Amniotic epithelial cell (primary cell): ENCODE measurements around the gene PTPRM.

Experiments used
- DNase-seq: peaks from one replicate; pipeline ENCODE4 v3.0.0-alpha.2; 2010; ENCODE audit warnings: low read depth

PTPRM gene

DNA sequence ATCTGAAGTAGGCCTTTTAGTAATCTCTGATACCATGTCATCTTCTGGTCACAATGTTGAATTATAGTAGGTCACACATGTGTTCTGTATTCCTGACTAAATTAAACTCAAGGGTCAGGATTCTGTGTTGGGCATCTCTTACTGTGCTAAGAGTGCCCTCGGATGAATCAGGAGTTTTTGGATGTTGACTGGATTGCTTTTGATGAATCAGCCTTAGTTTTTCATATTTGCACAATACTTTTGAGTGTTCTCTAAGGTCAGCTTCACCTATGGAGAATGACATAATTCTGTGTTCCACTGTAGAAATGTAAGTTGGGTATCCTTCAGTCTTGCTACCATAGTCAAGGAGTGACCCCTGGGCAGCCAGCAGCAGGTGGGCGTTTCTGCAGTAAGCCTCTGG is 190.1 kb downstream of the PTPRM start:
- peak; percentile 62 for DNase-seq

DNA sequence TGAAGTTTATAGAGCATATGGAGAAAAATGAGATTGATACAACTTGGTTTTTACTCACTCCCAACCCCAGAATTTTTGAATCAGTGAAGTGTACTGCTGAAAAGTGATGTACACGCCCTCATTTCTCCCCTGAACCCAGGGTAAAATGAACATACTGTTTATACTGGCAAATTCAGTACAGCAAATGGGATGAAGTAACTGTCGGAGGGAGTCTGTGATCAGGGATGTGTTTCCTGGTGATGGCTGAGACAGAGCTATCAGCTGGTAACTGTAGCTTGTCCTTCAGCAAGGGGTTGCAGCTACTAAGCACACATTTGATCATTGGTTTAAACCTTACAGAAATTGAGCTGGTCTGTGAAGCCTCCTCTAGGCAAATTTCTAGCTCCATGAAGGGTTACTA is 191.6 kb downstream of the PTPRM start:
- no peak for DNase-seq

DNA sequence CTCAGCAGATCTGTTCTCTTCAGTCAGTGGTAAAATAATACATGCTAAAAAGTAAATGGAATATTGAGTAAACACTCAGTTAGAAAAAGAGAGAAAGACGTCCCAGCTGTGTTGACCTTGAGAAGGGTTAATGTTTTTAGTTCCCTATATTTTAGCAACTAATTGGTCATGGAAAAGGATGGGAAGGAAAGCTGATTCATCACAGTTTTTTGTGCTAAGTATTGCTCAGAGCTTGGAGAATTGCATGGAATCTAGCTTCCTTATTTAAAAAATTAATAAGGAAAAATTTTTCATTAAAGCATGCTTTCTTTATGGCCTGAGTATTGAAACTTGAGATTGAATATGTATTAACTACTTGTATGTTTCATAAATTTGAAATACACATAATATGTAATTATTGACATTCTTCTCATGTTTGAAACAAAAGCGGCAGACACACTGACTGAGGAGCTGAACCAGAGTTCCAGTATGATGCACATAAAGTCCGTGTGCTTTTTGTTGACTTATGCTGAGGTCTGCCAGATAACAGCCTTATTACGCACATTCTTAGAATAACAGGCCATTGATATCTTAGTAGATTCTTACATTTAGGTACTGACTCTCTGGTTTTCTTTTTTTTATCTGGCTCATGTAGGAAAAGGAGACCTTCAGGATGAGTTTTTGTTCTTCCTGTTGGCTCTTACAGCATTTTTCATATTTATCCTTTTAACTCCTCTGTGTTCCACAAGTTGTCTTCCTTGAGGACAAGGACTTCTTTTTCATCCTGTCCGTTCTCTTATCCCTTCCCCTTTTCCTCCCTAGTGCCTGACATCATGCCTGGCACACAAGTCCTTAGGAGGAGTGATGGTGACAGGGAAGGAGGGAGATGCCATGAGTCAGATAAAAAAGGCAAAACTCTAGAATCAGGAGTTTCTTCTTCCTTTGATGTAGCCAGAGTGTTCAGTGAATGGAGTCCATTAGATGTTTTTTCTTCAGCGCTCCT is 194.1 kb downstream of the PTPRM start:
- DNase-seq = peak; percentile 85

DNA sequence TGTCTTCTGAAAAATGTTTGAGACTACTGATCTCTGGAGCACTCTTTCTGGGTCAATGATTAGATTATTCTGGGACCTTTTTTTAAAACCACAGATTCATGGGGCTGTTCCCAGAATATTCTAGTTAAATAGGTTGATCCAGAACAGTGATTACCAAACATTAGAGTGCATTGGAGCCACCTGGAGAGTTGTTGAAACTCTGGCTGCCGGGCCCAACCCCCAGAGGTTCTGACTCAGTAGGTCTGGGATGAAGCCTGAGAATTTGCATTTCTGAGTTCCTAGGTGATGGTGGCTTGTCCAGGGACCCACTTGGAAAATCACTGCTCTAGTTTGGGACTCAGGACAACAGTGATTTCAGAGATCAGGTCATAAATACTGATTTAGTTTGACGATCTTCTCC is 197.3 kb downstream of the PTPRM start:
- no peak for DNase-seq

DNA sequence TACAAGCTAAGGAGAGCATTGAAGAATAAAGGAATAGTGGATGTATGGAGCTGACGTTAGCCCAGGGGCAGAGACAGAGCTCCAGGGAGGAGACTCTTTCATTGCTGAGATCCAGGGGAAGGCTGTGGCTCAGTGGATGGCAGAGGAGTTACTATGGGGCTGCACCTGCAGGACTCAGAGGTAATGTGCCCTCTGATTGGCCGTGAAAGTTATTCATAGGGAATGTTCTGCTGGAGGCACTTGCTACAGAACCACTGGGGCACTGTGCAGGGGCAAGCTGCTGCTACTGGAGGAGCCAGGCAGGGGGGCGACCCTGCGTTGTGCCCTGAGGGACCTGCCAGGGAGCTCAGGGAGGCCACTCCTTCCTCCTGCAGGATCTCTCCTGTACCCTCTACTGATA is 199.2 kb downstream of the PTPRM start:
- DNase-seq = no peak

DNA sequence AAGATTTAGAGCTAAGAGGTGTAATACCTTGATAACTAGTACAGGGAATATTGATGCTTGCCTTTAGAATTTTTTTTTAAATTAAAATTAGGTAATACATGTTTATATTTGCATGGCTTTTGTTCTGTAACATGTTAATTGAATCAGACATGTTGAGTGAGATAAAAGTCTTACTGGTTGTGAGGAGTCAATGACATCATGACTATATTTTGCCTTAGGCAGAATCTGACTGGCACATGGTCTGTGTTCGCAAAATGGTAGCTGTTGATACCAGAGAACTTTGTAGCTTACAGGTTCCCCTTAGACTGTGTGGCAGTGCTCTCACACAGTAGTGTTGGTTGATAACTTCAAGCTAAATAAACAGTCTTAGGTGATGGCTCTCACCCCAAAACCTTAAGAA is 199.7 kb downstream of the PTPRM start:
- no peak for DNase-seq

DNA sequence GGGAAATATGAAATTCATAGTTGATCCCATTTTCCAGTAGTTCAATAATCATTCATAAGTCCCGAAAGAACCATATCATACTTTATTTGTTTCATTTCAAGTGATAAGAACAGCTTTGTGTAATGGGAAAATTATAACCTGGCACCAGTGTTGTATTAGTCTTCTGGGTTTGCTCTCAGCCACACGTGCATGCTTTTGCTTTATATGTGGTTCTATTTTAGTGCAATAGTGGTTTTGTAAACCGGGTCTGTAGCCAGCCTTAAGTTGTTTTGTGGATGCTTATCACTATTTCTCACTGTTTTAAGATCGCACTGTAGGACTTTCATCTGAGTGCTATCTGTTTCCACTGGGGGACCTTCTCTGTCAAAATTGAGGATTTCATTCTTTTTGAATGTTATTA is 203.8 kb downstream of the PTPRM start:
- no peak for DNase-seq

DNA sequence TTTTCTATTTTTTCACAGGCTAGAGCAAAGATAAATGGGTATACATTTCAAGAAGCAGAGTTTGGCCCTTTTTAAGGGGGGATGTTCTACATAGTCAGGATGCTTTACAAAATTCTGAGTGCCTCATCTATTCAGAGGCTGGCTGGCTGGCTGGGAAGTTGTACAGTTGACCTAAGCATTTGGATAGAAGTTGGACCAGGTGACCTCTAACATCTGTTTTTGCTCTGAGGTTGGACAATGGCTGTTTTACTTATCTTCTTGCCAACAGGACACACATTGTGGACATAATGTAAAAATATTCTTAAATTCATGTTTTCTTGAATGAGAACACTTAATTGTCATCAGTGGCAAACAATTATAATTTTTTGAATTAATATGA is 205.4 kb downstream of the PTPRM start:
- no peak for DNase-seq

DNA sequence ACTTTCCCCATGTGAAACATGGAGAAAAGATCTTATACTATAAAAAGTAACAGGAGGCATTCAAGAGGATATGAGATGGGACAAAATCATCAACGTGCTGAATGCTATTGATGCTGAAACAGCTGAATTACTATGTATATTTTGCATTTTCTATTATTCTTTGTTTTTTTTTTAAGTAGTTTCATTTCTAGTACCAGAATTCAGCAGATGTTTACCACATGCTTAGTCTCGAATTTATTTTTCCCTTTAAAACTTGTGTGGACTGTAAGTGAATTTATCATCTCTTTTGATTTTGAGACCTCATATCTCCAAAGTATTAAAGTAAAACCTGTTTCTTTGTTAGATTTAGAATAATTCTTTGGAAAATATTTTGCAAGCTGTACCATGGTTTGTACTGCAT is 205.8 kb downstream of the PTPRM start:
- DNase-seq = no peak

DNA sequence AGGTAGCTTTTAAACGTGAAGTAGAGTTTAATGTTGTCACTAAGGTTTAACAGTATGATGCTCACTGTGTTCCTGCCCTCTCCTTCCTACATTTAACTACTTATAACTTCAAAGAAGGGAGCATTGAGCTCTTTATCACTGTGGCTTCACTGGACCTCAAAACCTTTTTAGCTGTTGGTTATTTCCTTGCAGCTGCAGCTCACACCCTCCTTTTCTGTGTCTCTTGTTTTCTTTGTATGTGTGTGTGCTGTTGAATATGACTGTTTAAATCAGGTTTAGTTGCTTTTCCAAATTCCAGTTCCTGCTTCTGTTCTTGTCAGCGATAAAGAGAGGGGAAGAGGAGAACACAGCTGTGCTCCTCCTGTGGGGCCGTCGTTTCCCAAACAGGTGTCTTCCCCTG is 208.0 kb downstream of the PTPRM start:
- no peak for DNase-seq

DNA sequence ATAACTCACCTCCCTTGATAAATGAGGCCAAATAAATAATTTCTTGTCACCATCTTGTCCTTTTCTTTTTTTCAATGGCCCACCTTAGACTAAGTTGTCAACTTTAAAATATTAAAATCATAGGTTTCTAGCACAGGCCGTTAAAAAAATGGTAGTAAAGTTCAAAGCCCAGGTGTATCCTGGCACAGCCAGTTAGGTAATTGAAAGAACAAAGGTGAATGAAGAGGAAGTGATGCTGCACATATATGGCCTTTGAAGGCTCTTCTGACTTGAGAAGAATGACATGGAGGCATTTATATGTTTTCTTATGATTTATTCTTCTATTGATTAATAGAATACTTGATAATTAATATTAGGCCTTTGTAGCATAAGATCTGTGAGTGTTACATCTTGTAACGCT is 208.7 kb downstream of the PTPRM start:
- no peak for DNase-seq

DNA sequence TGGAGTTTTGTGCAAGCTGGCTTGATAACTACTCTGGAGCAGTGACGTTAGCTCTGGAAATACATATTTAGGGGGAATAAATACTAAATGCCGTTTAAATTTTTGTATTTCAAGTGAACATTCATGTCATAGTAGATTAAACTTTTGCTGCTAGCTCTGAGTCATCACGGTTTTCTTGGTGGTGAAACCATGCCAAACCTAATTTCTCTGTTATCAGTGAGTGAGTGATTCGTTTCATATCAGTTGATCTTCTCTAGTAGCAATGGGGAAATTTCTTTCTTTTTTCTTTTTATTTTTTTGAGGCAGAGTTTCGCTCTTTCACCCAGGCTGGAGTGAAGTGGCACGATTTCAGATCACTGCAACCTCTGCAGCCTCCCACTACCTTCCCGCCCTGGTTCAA is 211.1 kb downstream of the PTPRM start:
- DNase-seq = peak; percentile 88

DNA sequence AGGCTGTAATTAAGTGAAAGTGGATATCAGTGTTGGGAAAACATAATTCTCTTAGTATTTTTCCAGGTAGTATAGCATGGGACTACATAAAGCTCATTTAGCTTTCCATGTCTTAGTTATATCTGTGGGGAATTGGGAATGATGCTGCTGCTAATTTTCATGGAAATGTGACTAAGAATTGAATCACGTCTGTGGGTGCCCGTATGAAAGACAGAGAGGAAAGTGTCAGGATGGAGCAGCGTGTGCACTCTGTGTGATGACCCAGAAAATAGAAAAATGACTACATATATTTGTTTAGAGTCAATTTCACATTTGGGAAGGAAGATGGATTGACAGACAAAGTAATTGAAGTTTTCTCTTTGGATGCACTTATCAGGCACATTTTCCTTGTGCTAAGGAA is 212.1 kb downstream of the PTPRM start:
- DNase-seq = no peak

DNA sequence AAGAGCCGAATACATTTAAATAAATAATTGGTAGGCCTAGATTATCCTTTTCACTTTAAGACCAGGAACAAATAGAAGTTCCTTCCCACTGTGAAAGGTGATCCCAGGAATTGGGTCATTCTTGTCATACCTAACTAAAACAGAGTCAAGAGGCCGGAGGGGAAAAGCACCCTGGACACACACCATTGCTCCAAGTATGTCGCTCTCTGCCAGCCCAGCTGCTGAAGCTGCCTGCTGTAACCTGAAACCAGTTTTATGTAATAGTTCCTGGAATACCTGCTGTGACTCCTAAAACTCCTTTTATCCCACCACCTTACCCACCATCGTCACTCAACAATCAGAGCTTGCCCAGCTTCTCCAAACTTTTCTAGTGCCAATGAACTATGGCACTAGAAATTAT is 217.1 kb downstream of the PTPRM start:
- DNase-seq = no peak

DNA sequence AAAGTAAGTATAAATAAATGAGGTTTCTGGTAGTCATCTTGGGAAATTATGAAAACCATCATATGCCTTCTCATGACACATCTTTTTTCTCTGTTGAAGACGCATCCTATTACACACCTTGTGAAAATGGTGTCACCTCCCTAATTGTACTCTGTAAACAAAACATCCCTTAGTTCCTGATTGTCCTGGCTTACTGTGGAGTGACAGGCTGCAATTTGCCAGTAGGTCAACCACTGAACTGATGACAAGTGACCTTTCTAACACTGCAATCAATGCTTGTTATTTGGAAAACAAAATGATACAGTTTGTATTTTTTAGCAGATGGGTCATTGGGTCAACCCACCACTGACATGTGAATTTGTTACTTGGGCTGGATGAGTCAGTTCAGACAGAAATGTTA is 219.5 kb downstream of the PTPRM start:
- DNase-seq = no peak

DNA sequence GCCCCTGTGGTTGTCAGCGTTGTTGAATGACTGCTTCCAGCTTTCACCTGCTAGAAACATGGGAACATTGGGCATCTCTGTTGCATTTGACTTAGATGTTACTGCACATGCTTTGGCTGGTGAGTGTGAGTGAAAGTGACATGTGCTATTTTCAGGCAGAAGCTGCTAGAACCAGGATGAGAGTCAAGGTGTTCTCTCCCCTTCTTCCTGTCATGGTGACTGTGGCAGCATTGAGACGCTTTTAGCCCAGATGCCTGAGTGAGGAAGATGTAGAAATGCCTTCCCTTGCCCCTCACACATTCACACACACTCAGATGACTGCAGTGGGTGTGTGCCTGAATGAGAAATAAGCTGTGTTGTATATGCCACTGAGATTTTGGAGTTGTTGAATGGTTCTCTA is 220.2 kb downstream of the PTPRM start:
- DNase-seq = no peak

DNA sequence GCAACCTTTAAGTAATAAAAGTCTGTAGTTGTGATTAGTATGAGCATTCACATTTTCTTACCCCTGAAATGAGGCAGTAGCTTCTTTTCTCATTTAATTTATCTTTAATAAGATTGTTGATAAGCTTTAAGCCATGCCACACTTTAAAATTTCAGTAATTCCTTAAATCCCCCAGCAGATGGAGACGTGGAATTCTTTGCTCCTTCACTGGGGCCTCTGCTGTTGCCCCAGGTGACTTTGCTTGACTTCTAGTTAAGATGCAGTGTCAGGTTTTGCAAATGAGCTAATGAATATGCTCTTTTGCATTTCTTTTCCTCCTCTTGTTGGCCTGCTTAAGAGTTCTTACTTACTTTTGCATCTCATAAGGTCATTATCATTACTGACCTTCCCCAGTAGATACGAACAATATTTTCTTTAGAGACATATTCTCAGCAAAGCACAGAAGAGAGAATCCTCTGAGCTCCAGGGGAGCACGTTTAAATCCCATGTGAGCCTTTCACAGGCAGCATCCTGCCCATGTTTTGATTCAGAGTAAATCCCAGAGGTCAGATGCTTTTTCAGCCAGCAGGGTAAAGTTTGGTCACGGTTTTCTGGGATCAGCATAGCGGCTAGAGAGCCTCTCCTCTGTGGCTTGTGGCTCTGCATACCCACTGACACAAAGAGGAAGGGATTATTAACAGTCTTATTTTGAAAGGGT is 222.9 kb downstream of the PTPRM start:
- peak; percentile 57 for DNase-seq

DNA sequence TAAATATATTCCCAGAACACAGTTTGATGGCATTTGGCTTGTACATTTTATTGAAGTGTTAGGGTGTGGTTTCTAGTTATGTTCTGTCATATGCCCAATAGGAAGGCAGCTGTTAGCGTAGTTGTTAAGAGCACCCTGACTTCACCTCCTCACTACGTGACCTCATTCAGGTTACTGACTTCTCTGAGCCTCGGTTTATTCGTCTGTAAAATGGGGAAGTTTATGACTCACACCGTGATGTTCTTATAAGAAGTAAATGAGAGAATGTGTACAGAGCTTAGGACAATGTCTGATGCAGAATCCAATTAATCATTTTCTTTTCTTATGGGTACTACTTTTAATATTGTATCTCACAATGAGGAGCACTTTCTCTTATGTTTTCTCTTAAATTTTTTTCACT is 226.0 kb downstream of the PTPRM start:
- no peak for DNase-seq

DNA sequence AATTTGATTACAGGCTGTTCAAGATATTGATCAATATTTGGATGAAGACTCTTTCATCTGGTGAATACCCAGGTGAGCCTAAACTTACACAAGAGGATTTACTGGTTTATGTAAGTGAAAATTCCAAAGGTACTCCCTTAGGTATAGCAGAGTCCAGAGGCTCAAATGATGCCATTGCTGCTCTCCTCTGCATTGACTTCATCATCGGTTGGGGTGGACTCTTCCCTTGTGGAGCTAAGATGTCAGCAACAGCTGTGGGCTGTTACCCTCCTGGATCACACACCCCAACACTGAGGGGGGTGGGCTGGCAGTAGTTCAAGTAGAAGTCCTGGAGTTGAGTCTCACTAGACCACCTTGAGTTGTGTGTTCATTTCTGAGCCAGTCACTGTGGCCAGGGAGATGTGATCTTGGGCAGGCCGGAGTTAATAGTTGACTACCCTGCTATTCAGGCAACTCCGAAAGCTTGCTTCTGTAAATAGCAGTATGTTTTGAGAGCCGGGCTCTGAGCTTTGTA is 236.9 kb downstream of the PTPRM start:
- DNase-seq = no peak

DNA sequence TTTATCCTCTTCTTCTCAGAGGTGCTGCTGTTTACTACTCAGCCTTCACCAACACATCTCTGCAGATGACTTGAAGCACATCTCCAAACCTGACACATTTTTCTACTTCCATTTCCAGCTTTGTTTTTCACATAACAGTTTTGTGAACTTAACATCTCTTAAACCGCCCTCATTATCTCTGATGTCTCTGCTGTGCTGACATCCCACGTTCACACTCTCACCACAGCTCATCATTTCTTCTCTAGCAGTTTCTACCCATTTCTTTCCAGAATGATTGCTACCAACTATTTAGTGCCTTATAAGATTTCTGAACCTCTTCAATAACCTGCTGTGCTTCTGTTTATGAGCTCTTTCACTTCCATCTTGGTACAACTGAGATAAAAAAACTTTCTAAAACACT is 238.0 kb downstream of the PTPRM start:
- no peak for DNase-seq

DNA sequence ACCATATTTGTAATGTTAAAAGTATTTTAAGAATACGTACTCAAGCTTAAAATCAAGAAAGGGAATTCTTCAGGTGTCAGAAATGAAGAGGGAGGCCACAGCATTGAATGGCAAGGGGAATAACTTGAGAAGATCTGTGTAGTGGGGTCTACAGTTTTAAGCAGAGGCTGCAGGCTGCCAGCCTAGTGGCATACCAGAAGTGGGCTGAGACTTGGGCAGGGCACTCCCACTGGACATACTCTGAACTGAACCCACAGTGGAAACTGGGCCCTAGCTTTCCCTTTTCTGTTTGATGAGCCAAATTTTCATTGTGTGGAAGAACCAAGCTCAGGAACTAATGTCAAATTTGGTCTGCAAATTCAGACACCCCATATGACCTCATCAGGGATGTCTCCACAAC is 238.8 kb downstream of the PTPRM start:
- no peak for DNase-seq

DNA sequence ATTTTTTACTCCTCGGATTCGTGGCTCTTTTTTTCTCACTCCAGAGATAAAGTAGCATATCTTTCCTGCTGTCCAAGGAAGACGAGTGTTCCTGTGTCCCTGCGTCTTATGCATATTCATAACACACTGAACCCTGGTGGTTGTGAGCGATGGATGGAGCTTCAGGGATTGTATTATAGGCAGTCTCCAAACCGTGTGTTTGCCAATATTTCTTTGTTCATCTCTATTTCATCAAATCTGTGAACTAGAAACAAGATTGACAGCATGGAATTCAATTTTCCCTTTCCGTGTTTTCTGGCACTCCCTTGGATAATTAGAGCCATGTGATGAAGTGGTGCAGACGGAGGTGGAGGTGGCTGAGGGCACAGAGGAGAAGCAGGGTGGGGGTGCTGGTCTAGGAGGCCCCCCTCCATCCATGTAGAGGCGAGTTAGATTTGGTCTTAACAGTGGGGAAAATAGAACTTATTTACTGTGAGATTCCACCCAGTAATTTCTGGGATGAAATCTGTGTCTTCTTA is 240.9 kb downstream of the PTPRM start:
- no peak for DNase-seq

DNA sequence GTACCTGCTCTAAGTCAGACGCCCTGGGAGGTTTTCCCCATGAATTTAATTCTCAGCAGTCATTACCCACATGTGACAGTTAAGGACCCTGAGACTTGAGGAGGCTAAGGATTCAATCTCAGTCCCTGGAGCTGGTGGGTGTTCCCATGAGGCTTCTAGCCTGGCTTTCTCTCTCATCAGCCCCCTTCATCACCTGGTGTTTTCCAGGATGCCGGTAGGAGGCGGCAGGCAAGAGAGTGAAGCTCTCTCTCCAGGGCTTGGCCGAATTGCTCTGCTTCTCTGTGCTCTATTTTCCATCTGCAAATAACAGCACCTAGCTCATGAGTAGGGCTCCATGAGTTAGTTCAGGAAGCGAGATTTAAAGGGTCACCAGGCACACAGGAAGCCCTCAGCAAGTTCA is 241.9 kb downstream of the PTPRM start:
- DNase-seq = no peak
